Measurements from ENCODE around the gene CCDC28A. TPM values are rescaled to one million over a fixed set of nuclear protein-coding genes. Genes with fewer than 3 reads are reported as not detected.

CCDC28A gene
- total RNA-seq, 1 experiment from 2014 or later = 9.8 TPM

GRCh38 chr6:138778331-138778730 is 4.8 kb downstream of the CCDC28A start:
- ChIA-PET CTCF (no interaction called here), POLR2A (ENCODE audit: low non-redundant PET) (no interaction called here)
- no TSS peak for BruUV-seq (replicated peaks)
- Histone ChIP-seq H3K4me3 (ENCODE audit: low read depth, low read length, poor library complexity, severe bottlenecking) (no peak overlapping the region), H3K27ac (ENCODE audit: low read depth, low read length, poor library complexity, severe bottlenecking) (no peak overlapping the region), H3K27me3 (replicated peaks; ENCODE audit: insufficient read depth, low read depth, low read length, poor library complexity) (no peaks in the 10 kb centered on the region), H3K9me3 (ENCODE audit: low read depth, low read length, poor library complexity, severe bottlenecking) (no peaks in the 10 kb centered on the region), H3K36me3 (ENCODE audit: insufficient read depth, low read length, poor library complexity, severe bottlenecking) (no peaks in the 10 kb centered on the region), H3K4me1 (ENCODE audit: insufficient read depth, low read length, poor library complexity, severe bottlenecking) (peaks cover 4% of the 10 kb centered on the region)
- TF ChIP-seq CTCF (conservative IDR thresholded peaks at IDR 0.05; ENCODE audit: low read depth, low read length) = no peak
- intact Hi-C loops (cut with micrococcal nuclease; ENCODE audit: unreplicated experiment) = no loop called here
- no peak for DNase-seq (ENCODE audit: low spot score)

GRCh38 chr6:138782243-138782642 is 8.7 kb downstream of the CCDC28A start:
- H3K4me3 ChIP-seq (ENCODE audit: low read depth, low read length, poor library complexity, severe bottlenecking) = no peak overlapping the region
- no peaks in the 10 kb centered on the region for H3K36me3 ChIP-seq (ENCODE audit: insufficient read depth, low read length, poor library complexity, severe bottlenecking)
- H3K27ac ChIP-seq (ENCODE audit: low read depth, low read length, poor library complexity, severe bottlenecking) = no peak overlapping the region
- POLR2A ChIA-PET (ENCODE audit: low non-redundant PET) = no interaction called here
- no TSS peak for BruUV-seq (replicated peaks)
- no peaks in the 10 kb centered on the region for H3K9me3 ChIP-seq (ENCODE audit: low read depth, low read length, poor library complexity, severe bottlenecking)
- intact Hi-C loops (cut with micrococcal nuclease; ENCODE audit: unreplicated experiment) = no loop called here
- no peaks in the 10 kb centered on the region for H3K4me1 ChIP-seq (ENCODE audit: insufficient read depth, low read length, poor library complexity, severe bottlenecking)
- CTCF ChIA-PET = no interaction called here
- H3K27me3 ChIP-seq (replicated peaks; ENCODE audit: insufficient read depth, low read depth, low read length, poor library complexity) = no peaks in the 10 kb centered on the region
- DNase-seq (ENCODE audit: low spot score) = no peak
- TF ChIP-seq EZH2 (IDR thresholded peaks at IDR 0.05; ENCODE audit: borderline replicate concordance, low read depth, low read length, poor library complexity, severe bottlenecking) (no peak), CTCF (conservative IDR thresholded peaks at IDR 0.05; ENCODE audit: low read depth, low read length) (no peak)

GRCh38 chr6:138785079-138785478 is 11.5 kb downstream of the CCDC28A start:
- Histone ChIP-seq H3K4me1 (ENCODE audit: insufficient read depth, low read length, poor library complexity, severe bottlenecking) (no peaks in the 10 kb centered on the region), H3K27ac (ENCODE audit: low read depth, low read length, poor library complexity, severe bottlenecking) (no peak overlapping the region), H3K4me3 (ENCODE audit: low read depth, low read length, poor library complexity, severe bottlenecking) (no peak overlapping the region), H3K9me3 (ENCODE audit: low read depth, low read length, poor library complexity, severe bottlenecking) (no peaks in the 10 kb centered on the region), H3K27me3 (replicated peaks; ENCODE audit: insufficient read depth, low read depth, low read length, poor library complexity) (no peaks in the 10 kb centered on the region), H3K36me3 (ENCODE audit: insufficient read depth, low read length, poor library complexity, severe bottlenecking) (no peaks in the 10 kb centered on the region)
- DNase-seq (ENCODE audit: low spot score) = no peak
- POLR2A ChIA-PET (ENCODE audit: low non-redundant PET) = no interaction called here
- no TSS peak for BruUV-seq (replicated peaks)
- intact Hi-C loops (cut with micrococcal nuclease; ENCODE audit: unreplicated experiment) = no loop called here
- CTCF ChIA-PET = no interaction called here
- TF ChIP-seq CTCF (conservative IDR thresholded peaks at IDR 0.05; ENCODE audit: low read depth, low read length) (no peak), EZH2 (IDR thresholded peaks at IDR 0.05; ENCODE audit: borderline replicate concordance, low read depth, low read length, poor library complexity, severe bottlenecking) (no peak)
